Omental fat pad (tissue), 4 donors: ENCODE data around the gene CACNB2. TPM values are rescaled to one million over a fixed set of nuclear protein-coding genes. Genes with fewer than 3 reads are reported as not detected.

ENCODE experiments used
- ATAC-seq: fragments of 150-250 bp; one replicate; pipeline ENCODE4 v1.9.1; 2016; ENCODE audit warnings: mild to moderate bottlenecking, moderate library complexity; ENCODE audit not compliant: low FRiP score
- DNase-seq: peaks from one replicate; pipeline ENCODE4 v3.0.0-alpha.2; 2019; ENCODE audit warnings: low spot score
- CTCF ChIP-seq, 3 donors: fragments of 450-650 bp; IDR thresholded peaks; one replicate each; pipeline ENCODE4 v1.5.1; 2016 to 2017; ENCODE audit warnings: antibody characterized with exemption in 3 of 3, mild to moderate bottlenecking in 3 of 3, moderate library complexity in 2 of 3
- total RNA-seq, 4 donors: library from RNA; depleted of rRNA; stranded (reverse); fragments of >200 nt; gene quantifications; one replicate each; pipeline ENCODE4 v1.1.0, GENCODE V29; 2016

Gene CACNB2
- total RNA-seq, 4 donors from 2014 or later, result 2.0 to 12.1 (median 6.1) TPM

- no peak for TF ChIP-seq CTCF (IDR thresholded peaks at IDR 0.05)
- ATAC-seq, result no peak
- no peak for DNase-seq
Measured at GRCh38 chr10:18414061-18414460, 273.8 kb downstream of the CACNB2 start.

- ATAC-seq, result no peak
- no peak for DNase-seq
- TF ChIP-seq CTCF (IDR thresholded peaks at IDR 0.05), result no peak
Measured at GRCh38 chr10:18417950-18418527, 277.8 kb downstream of the CACNB2 start.

- DNase-seq (no peak), ATAC-seq (no peak)
- TF ChIP-seq CTCF (IDR thresholded peaks at IDR 0.05), result no peak
Measured at GRCh38 chr10:18418541-18419215, 278.5 kb downstream of the CACNB2 start.

- ATAC-seq (no peak), DNase-seq (no peak)
- no peak for TF ChIP-seq CTCF (IDR thresholded peaks at IDR 0.05)
Measured at GRCh38 chr10:18419945-18420344, 279.7 kb downstream of the CACNB2 start.

GRCh38 chr10:18421726-18422293 lies 281.6 kb downstream of the CACNB2 start:
- no peak for DNase-seq
- TF ChIP-seq CTCF (IDR thresholded peaks at IDR 0.05), result no peak
- no peak for ATAC-seq

GRCh38 chr10:18423058-18423637 lies 282.9 kb downstream of the CACNB2 start:
- ATAC-seq (no peak), DNase-seq (no peak)
- TF ChIP-seq CTCF (IDR thresholded peaks at IDR 0.05), result no peak
